IMR-90 (cell line): ENCODE measurements around the gene PERM1. TPM values are rescaled to one million over a fixed set of nuclear protein-coding genes. Genes with fewer than 3 reads are reported as not detected.

Experiments
- ATAC-seq: fragments of 200-7000 bp; cut with Tn5 transposase; 2 replicates; pipeline ENCODE4 v1.9.1; 2020; ENCODE audit warnings: low read depth, mild to moderate bottlenecking, moderate library complexity
- BruUV-seq: library from RNA; stranded (reverse); fragments of 400-500 nt; replicated peaks from 2 replicates; lab custom pipeline; 2021; lab: Mats Ljungman, UMichigan
- CTCF ChIA-PET: fragments of 300-600 bp; formaldehyde crosslinking; extraction: SDS; loops from one replicate; lab custom pipeline; 2021; ENCODE audit warnings: antibody characterized with exemption; lab: Yijun Ruan, JAX
- POLR2A ChIA-PET: fragments of 300-600 bp; sonication (Branson Sonifier 250); formaldehyde crosslinking; loops from one replicate; lab custom pipeline; 2022; ENCODE audit warnings: antibody characterized with exemption; ENCODE audit not compliant: unreplicated experiment; lab: Charles Lee
- DNase-seq: peaks from one replicate; pipeline ENCODE4 v3.0.0; 2013
- H2AFZ ChIP-seq: replicated peaks from 2 replicates; pipeline ENCODE3; 2013; ENCODE audit warnings: low read length, mild to moderate bottlenecking; ENCODE audit not compliant: poor library complexity
- H2AK5ac ChIP-seq: 2 replicates; pipeline ENCODE4 v1.6.1; 2013; ENCODE audit warnings: low read depth, low read length, inconsistent platforms
- H2AK9ac ChIP-seq: replicated peaks from 2 replicates; pipeline ENCODE3; 2013; ENCODE audit warnings: mild to moderate bottlenecking, low read depth, low read length, moderate library complexity; ENCODE audit not compliant: poor library complexity
- H2BK120ac ChIP-seq: 2 replicates; pipeline ENCODE4 v1.6.1; 2013; ENCODE audit warnings: low read depth, low read length, inconsistent platforms
- H2BK15ac ChIP-seq: 3 replicates; pipeline ENCODE4 v1.6.1; 2013; ENCODE audit warnings: low read depth, low read length, inconsistent platforms
- H2BK20ac ChIP-seq: 2 replicates; pipeline ENCODE4 v1.6.1; 2013; ENCODE audit warnings: low read depth, mild to moderate bottlenecking, inconsistent platforms, low read length, moderate library complexity
- H2BK5ac ChIP-seq: 2 replicates; pipeline ENCODE4 v1.6.1; 2013; ENCODE audit warnings: mild to moderate bottlenecking, low read depth, low read length, inconsistent platforms; ENCODE audit not compliant: poor library complexity, severe bottlenecking
- H3K14ac ChIP-seq: replicated peaks from 2 replicates; pipeline ENCODE4 v1.6.1; 2013; ENCODE audit warnings: low read depth, low read length, inconsistent platforms
- H3K18ac ChIP-seq: 2 replicates; pipeline ENCODE4 v1.6.1; 2013; ENCODE audit warnings: low read depth, low read length, control low read depth
- H3K23ac ChIP-seq: 2 replicates; pipeline ENCODE4 v1.6.1; 2013; ENCODE audit warnings: low read depth, low read length, inconsistent platforms
- H3K27ac ChIP-seq: 2 replicates; pipeline ENCODE4 v1.5.1; 2013; ENCODE audit warnings: mild to moderate bottlenecking, control low read depth, low read length; ENCODE audit not compliant: insufficient read depth
- H3K27me3 ChIP-seq: 2 replicates; pipeline ENCODE4 v1.6.1; 2013; ENCODE audit warnings: low read length; ENCODE audit not compliant: control insufficient read depth, insufficient read depth
- H3K36me3 ChIP-seq: 2 replicates; pipeline ENCODE4 v1.6.1; 2013; ENCODE audit warnings: low read length, mixed read lengths; ENCODE audit not compliant: control insufficient read depth, insufficient read depth
- H3K4ac ChIP-seq: 2 replicates; pipeline ENCODE4 v1.6.1; 2013; ENCODE audit warnings: low read depth, low read length, inconsistent platforms
- H3K4me1 ChIP-seq: 2 replicates; pipeline ENCODE4 v1.6.1; 2013; ENCODE audit warnings: low read length, mixed read lengths; ENCODE audit not compliant: control insufficient read depth, insufficient read depth
- H3K4me2 ChIP-seq: 2 replicates; pipeline ENCODE4 v1.6.1; 2013; ENCODE audit warnings: low read depth, mild to moderate bottlenecking, control low read depth, low read length, moderate library complexity
- H3K4me3 ChIP-seq: 2 replicates; pipeline ENCODE4 v1.5.1; 2013; ENCODE audit warnings: low read depth, mild to moderate bottlenecking, control low read depth, low read length, moderate library complexity; ENCODE audit not compliant: insufficient read depth
- H3K56ac ChIP-seq: 2 replicates; pipeline ENCODE4 v1.6.1; 2013; ENCODE audit warnings: low read length, inconsistent platforms; ENCODE audit not compliant: insufficient read depth; ENCODE audit errors: extremely low read depth
- H3K79me1 ChIP-seq, 2 experiments: 2 replicates each; pipeline ENCODE4 v1.6.1; 2013; ENCODE audit warnings: low read length in 2 of 2, inconsistent platforms in 1 of 2, low read depth in 1 of 2
- H3K9ac ChIP-seq: 2 replicates; pipeline ENCODE4 v1.6.1; 2013; ENCODE audit warnings: low read depth, low read length, control low read depth
- H3K9me1 ChIP-seq: 2 replicates; pipeline ENCODE4 v1.6.1; 2013; ENCODE audit warnings: low read length, inconsistent platforms; ENCODE audit not compliant: insufficient read depth
- H3K9me3 ChIP-seq: 2 replicates; pipeline ENCODE4 v1.6.1; 2013; ENCODE audit warnings: low read length; ENCODE audit not compliant: control insufficient read depth, insufficient read depth
- H4K20me1 ChIP-seq: 2 replicates; pipeline ENCODE4 v1.6.1; 2013; ENCODE audit warnings: low read length, inconsistent platforms; ENCODE audit not compliant: insufficient read depth
- H4K5ac ChIP-seq: 2 replicates; pipeline ENCODE4 v1.6.1; 2013; ENCODE audit warnings: mild to moderate bottlenecking, low read depth, low read length, control low read depth
- H4K8ac ChIP-seq, 2 experiments: 2 replicates each; pipeline ENCODE4 v1.6.1; 2013; ENCODE audit warnings: low read depth in 2 of 2, low read length in 2 of 2, control low read depth in 1 of 2, inconsistent platforms in 1 of 2
- H4K91ac ChIP-seq: 2 replicates; pipeline ENCODE4 v1.6.1; 2013; ENCODE audit warnings: low read depth, low read length, inconsistent platforms; ENCODE audit not compliant: insufficient read depth
- BHLHE40 ChIP-seq: fragments of 150-350 bp; IDR thresholded peaks from 2 replicates; pipeline ENCODE4 v1.6.1; 2016; ENCODE audit warnings: mild to moderate bottlenecking, low read depth, low read length
- CEBPB ChIP-seq: IDR thresholded peaks from 2 replicates; pipeline ENCODE4 v1.6.1; 2012; ENCODE audit warnings: low read depth, low read length, improper control_type of control experiment
- CHD1 ChIP-seq: IDR thresholded peaks from 2 replicates; pipeline ENCODE4 v1.6.1; 2012; ENCODE audit warnings: low read depth, low read length, improper control_type of control experiment
- CTCF ChIP-seq: conservative IDR thresholded peaks from 2 replicates; pipeline ENCODE4 v1.5.1; 2012; ENCODE audit warnings: mild to moderate bottlenecking, low read depth, low read length, improper control_type of control experiment
- ELK1 ChIP-seq: fragments of 150-350 bp; IDR thresholded peaks from 2 replicates; pipeline ENCODE4 v1.6.1; 2016; ENCODE audit warnings: low read depth, mild to moderate bottlenecking, low read length, moderate library complexity, borderline replicate concordance
- FOS ChIP-seq: fragments of 150-350 bp; IDR thresholded peaks from 2 replicates; pipeline ENCODE4 v1.6.1; 2016; ENCODE audit warnings: low read depth, low read length
- MAFK ChIP-seq: IDR thresholded peaks from 2 replicates; pipeline ENCODE4 v1.6.1; 2012; ENCODE audit warnings: low read depth, low read length, improper control_type of control experiment
- MAZ ChIP-seq: IDR thresholded peaks from 2 replicates; pipeline ENCODE4 v1.6.1; 2012; ENCODE audit warnings: low read depth, mild to moderate bottlenecking, low read length, improper control_type of control experiment, moderate library complexity, borderline replicate concordance
- MXI1 ChIP-seq: IDR thresholded peaks from 2 replicates; pipeline ENCODE4 v1.6.1; 2012; ENCODE audit warnings: low read depth, mild to moderate bottlenecking, low read length, moderate library complexity, borderline replicate concordance
- POLR2A ChIP-seq: IDR thresholded peaks from 2 replicates; pipeline ENCODE4 v1.6.1; 2012; ENCODE audit warnings: mild to moderate bottlenecking, low read depth, low read length
- RAD21 ChIP-seq: IDR thresholded peaks from 2 replicates; pipeline ENCODE4 v1.6.1; 2012; ENCODE audit warnings: low read length, improper control_type of control experiment
- RCOR1 ChIP-seq: IDR thresholded peaks from 2 replicates; pipeline ENCODE4 v1.6.1; 2012; ENCODE audit warnings: mild to moderate bottlenecking, low read length, improper control_type of control experiment; ENCODE audit not compliant: insufficient replicate concordance
- RFX5 ChIP-seq: IDR thresholded peaks from 2 replicates; pipeline ENCODE4 v1.8.0; 2012; ENCODE audit warnings: low read depth, mild to moderate bottlenecking, low read length, moderate library complexity
- SMC3 ChIP-seq: fragments of 150-350 bp; IDR thresholded peaks from 2 replicates; pipeline ENCODE4 v1.6.1; 2016; ENCODE audit warnings: low read depth, mild to moderate bottlenecking, antibody characterized with exemption, low read length, moderate library complexity
- WGBS, 2 experiments: methylation state at CpG; one replicate each; pipeline versions ENCODE4 v1.1.5 to v1.1.7; 2013; ENCODE audit warnings: missing lambda C conversion rate in 2 of 2; ENCODE audit not compliant: insufficient read length in 1 of 2; ENCODE audit errors: extremely low coverage in 2 of 2; 5-methylcytosine and 5-hydroxymethylcytosine counted together
- dilution Hi-C: fragments of 300-500 bp; cut with HindIII; formaldehyde crosslinking; loops from one replicate; pipeline ENCODE4 v1.14.3; 2018; ENCODE audit warnings: low sequenced_read_pairs; ENCODE audit not compliant: unreplicated experiment
- in situ Hi-C: fragments of 300-500 bp; cut with MboI; formaldehyde crosslinking; loops from 3 replicates; pipeline ENCODE4 v1.14.3; 2019; ENCODE audit warnings: low sequenced_read_pairs, inconsistent platforms, mixed read lengths
- intact Hi-C: fragments of 100-400 bp; cut with micrococcal nuclease; formaldehyde crosslinking; loops from 2 replicates; pipeline ENCODE4 v1.10.0; 2022
- polyA plus RNA-seq, 3 experiments: library from polyadenylated mRNA; depleted of rRNA; stranded (reverse); fragments of >200 nt; gene quantifications; 2 replicates each; pipeline ENCODE4 v1.2.3, GENCODE V29; 2012; ENCODE audit warnings: low replicate concordance in 1 of 3
- total RNA-seq: library from RNA; depleted of rRNA; stranded (reverse); fragments of >200 nt; gene quantifications from 2 replicates; pipeline ENCODE4 v1.2.3, GENCODE V29; 2012
- TF ChIP-seq, protein P1 (sequence below): fragments of 150-350 bp; IDR thresholded peaks from 2 replicates; pipeline ENCODE4 v1.6.1; 2017; ENCODE audit warnings: mild to moderate bottlenecking, antibody characterized with exemption, low read length, low read depth

The PERM1 gene
- total and polyA plus RNA-seq, 2 of the 4 experiments (the other 2 are of a cell fraction), result not detected

DNA sequence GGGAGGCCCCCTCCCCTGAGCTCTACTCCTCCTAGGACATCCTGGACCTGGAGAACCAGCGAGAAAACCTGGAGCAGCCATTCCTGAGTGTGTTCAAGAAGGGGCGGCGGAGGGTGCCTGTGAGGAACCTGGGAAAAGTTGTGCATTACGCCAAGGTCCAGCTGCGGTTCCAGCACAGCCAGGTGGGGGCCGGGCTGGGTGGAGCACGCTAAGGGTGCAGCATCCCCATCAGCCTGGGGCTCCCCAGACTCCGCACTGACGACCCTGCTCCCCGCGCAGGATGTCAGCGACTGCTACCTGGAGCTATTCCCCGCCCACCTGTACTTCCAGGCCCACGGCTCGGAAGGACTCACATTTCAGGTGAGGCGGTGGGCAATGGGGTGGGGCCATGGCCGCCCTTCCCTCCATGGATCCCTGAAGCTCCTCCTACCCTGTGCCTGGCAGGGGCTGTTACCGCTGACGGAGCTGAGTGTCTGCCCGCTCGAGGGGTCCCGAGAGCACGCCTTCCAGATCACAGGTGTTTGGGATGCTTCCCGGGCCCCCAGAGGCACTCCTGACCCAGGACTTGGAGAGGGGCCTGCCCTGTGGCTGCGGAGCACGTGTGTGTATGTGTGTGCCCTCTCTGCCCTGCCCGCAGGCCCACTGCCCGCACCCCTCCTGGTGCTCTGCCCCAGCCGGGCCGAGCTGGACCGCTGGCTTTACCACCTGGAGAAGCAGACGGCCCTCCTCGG is 11.5 kb downstream of the PERM1 start:
- Histone ChIP-seq H2BK15ac (no peak overlapping the region), H3K18ac (no peak overlapping the region), H3K9ac (no peak overlapping the region), H3K27me3 (peaks cover 5% of the 10 kb centered on the region; the same call in 1 of the 2 replicates), H2AK5ac (no peak overlapping the region), H3K9me3 (no peaks in the 10 kb centered on the region), H3K36me3 (no peaks in the 10 kb centered on the region), H2AK9ac (peak overlapping the region; percentile 45), H3K27ac (no peak overlapping the region), H2BK20ac (no peak overlapping the region), H2AFZ (no peak overlapping the region), H3K9me1 (peaks cover 6% of the 10 kb centered on the region), H3K4me1 (peaks cover 6% of the 10 kb centered on the region; the same call in 1 of the 2 replicates), H3K4me3 (no peak overlapping the region), H4K20me1 (no peaks in the 10 kb centered on the region; the same call in 1 of the 2 replicates), H4K5ac (no peak overlapping the region), H3K14ac (no peak overlapping the region), H3K23ac (no peak overlapping the region), H3K56ac (no peak overlapping the region), H3K79me1 (0 out of 4 replicates have a peak, but pooled peaks cover 0 to 10% of the 10 kb centered on the region in 2 experiments), H2BK120ac (no peak overlapping the region), H3K4me2 (no peak overlapping the region), H4K8ac (no peak overlapping the region), H4K91ac (no peak overlapping the region), H2BK5ac (no peak overlapping the region), H3K4ac (no peak overlapping the region)
- dilution Hi-C loops (no loop called here), intact Hi-C loops (no loop called here), in situ Hi-C loops (no loop called here)
- 35% methylated on average over 4 of the region's 33 CpGs; no CpG with 5 or more reads in 1 of the 2 experiments for WGBS, 2 experiments
- ChIA-PET POLR2A (no interaction called here), CTCF (no interaction called here)
- no TSS peak for BruUV-seq
- DNase-seq (no peak), ATAC-seq (no peak)
- no peak for TF ChIP-seq RFX5
- no peak for TF ChIP-seq MXI1
- TF ChIP-seq POLR2A, result no peak
- no peak for TF ChIP-seq RAD21
- no peak for TF ChIP-seq MAFK
- TF ChIP-seq CTCF, result no peak
- TF ChIP-seq, protein P1, sequence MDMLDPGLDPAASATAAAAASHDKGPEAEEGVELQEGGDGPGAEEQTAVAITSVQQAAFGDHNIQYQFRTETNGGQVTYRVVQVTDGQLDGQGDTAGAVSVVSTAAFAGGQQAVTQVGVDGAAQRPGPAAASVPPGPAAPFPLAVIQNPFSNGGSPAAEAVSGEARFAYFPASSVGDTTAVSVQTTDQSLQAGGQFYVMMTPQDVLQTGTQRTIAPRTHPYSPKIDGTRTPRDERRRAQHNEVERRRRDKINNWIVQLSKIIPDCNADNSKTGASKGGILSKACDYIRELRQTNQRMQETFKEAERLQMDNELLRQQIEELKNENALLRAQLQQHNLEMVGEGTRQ, result no peak
- no peak for TF ChIP-seq FOS
- TF ChIP-seq MAZ, result no peak
- no peak for TF ChIP-seq SMC3
- TF ChIP-seq BHLHE40, result no peak
- TF ChIP-seq CEBPB, result no peak
- TF ChIP-seq CHD1, result no peak
- no peak for TF ChIP-seq RCOR1
- no peak for TF ChIP-seq ELK1
